Epithelial cell of proximal tubule (primary cell): ENCODE results near the gene DLX6. TPM values are rescaled to one million over a fixed set of nuclear protein-coding genes. Genes with fewer than 3 reads are reported as not detected.

Experiments
- DNase-seq: peaks from one replicate; pipeline ENCODE4 v3.0.0-alpha.2; 2011; ENCODE audit warnings: low read depth
- H3K4me3 ChIP-seq: 2 replicates; pipeline ENCODE4 v1.5.1; 2011; ENCODE audit warnings: low read depth, mild to moderate bottlenecking, low read length
- total RNA-seq: library from RNA; depleted of rRNA; stranded (reverse); fragments of >200 nt; gene quantifications from 2 replicates; pipeline ENCODE4 v1.2.3, GENCODE V29; 2015
- TF ChIP-seq, protein P1 (sequence below): conservative IDR thresholded peaks from 2 replicates; pipeline ENCODE4 v1.5.1; 2012; ENCODE audit warnings: low read depth, mild to moderate bottlenecking, low read length

DLX6 gene
- total RNA-seq, 1 donor from 2014 or later = not detected

DNA sequence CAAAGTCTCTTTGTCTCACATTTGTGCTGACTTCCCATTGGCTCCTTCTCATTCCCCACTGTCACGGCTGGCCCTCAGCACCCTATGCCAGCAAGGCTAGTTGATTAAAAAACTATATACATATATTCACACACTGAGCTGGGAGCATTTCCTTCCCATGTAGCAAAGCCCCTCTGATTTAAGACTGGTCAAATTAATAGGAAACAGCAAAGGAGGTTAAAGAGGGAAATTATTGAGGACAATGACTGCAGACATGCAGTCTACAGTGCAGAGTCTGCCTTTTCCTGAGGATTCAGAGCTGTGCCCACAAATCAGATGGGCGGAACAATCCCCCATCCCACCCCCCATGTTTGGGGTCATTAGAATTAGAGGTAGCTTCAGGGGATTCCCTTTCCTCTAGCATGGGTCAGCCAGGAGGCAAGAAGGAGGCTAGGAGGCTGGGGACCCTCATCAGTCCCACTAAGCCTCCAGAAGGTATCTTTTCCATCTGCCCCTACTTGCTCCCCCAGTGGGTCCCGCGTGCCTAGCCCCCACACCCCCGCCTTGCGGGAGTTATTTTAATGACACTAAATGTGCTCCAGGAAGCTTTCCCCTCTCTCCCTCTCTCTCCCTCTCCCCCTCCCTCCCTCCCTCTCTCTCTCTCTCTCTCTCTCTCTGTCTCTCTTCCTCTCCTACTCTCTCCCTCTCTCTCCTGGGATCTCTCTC, 9.8 kb upstream of the DLX6 start:
- H3K4me3 ChIP-seq = no peak overlapping the region
- no peak for DNase-seq
- TF ChIP-seq, protein P1, sequence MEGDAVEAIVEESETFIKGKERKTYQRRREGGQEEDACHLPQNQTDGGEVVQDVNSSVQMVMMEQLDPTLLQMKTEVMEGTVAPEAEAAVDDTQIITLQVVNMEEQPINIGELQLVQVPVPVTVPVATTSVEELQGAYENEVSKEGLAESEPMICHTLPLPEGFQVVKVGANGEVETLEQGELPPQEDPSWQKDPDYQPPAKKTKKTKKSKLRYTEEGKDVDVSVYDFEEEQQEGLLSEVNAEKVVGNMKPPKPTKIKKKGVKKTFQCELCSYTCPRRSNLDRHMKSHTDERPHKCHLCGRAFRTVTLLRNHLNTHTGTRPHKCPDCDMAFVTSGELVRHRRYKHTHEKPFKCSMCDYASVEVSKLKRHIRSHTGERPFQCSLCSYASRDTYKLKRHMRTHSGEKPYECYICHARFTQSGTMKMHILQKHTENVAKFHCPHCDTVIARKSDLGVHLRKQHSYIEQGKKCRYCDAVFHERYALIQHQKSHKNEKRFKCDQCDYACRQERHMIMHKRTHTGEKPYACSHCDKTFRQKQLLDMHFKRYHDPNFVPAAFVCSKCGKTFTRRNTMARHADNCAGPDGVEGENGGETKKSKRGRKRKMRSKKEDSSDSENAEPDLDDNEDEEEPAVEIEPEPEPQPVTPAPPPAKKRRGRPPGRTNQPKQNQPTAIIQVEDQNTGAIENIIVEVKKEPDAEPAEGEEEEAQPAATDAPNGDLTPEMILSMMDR = no peak

DNA sequence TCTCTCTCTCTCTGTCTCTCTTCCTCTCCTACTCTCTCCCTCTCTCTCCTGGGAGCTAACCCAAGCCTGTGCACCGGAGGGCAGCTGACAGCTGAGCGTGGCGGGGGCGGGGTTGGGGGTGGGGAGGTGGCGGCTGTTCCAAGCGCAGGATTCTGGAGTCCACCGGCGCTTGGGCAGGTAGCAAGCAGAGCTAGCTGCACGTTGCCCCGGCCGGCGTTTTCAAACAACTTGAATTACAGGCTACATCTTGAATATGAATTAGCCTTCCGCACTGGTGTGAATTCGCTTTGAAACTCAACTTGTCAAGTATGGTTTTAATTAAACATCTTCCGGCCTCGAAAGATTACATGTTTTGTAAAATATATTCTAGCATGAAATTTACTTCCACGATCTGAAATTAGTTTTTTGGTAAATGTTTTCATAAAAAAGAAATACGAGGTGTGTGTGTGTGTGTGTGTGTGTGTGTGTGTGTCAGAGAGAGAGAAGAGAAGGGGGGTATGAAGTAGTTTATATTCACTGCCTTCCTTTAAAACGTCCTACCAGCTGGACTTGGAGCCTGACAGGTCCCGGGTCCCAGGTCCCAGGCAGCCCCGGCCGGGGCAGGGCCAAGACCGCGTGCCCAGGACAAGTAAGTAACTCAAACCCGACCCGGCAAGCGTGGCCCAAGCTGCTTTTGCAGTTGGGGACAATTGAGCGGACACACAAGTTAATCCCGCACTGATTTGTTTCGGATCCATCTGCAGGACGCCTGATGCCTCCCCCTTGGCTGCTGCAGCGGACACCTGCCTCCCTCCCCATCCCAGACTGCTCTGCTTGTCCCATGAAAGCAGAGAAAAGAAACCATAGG, 9.0 kb upstream of the DLX6 start:
- no peak overlapping the region for H3K4me3 ChIP-seq
- no peak for DNase-seq
- TF ChIP-seq, protein P1 = no peak

DNA sequence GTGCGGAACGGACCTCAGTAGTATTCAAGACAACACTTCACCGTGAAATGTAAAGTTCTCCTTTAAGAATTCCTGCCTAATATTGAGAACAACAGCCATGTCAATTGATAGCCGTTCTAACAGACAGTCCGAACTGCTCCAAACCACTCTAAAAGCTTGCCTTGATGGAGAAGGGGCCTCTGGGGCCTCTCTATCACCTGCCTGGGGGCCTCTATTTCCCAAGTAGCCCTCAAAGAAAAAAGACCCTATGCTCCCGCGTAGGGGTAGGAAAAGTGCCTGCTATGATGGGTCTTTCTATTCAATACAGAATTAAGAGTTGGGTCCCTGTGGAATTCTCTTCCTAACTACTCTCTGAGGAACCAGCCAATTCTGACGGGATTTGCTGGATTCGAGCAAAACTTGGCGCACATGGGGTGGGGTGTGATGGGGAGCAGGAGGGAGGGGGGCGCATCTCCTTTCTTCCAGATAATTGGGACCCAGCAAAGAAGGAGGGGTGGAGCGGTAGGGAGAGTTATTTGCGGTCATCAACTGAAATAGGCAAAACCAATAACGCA, 8.3 kb upstream of the DLX6 start:
- no peak for DNase-seq
- TF ChIP-seq, protein P1 = no peak
- H3K4me3 ChIP-seq = no peak overlapping the region

DNA sequence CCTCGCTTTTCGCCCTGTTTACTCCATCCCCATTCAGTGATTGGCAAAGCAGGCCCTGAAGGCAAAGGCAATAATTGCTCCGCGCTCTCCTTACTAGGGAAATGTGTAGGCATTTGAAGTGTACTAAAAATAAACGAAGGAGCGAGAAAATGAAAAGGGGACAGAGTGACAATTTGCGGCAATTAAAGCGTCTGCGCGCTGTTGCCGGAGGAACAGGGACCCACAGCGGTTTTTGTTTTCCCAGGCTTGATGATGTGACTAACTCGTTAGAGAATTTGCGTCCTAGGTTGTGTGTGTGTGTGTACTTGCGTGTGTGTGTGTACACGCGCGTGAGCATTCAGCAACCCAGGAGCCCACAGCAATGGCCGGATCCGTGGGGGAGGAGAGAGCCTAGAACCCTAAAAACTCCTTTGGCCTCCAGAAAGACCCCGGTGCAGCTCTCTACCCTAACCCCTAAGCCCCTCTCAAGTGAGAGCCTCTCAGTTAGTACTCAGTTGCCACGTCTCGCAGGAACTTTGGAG, 7.8 kb upstream of the DLX6 start:
- TF ChIP-seq, protein P1 = no peak
- H3K4me3 ChIP-seq = no peak overlapping the region
- DNase-seq = no peak

DNA sequence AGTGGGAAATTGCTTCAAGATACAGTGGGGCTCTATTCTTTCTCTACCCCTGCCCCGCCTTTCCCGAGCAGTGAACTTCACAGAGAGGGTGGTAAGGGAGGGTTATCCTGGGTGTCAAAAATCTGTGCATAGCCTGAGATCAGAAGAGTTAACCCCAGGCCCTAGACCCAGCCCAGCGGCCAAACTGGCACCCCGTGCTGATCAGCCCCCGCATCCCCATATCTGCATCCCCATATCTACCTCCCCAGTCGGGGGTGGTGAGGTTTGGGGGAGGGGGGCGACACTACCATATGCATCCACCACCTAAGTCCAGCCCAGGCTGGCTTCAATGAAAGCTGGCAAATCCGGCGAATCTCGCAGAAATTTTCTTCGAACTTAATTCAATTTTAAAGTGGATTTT, 7.0 kb upstream of the DLX6 start:
- TF ChIP-seq, protein P1 = no peak
- DNase-seq = no peak
- H3K4me3 ChIP-seq = no peak overlapping the region

DNA sequence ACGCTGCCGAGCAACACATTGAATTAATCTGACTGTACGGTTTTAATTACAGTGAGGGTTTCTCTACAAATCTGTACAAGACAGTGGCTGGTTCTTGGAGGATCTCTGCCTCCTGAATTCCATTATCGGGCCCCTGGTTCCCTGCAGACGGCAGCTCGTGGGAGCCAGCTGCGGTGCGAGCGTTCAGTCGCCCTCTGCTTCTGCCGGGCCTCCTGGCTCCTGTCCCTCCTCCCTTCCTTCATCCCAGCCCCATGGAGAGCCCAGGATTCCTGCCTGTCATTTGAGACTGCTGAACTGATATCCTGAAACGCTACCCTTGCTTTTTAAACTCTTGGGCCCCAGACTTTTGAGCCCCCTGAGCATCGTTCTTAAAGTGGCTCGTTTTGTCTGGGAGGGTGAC, 6.6 kb upstream of the DLX6 start:
- DNase-seq = no peak
- H3K4me3 ChIP-seq = no peak overlapping the region
- TF ChIP-seq, protein P1 = no peak
